Measurements from ENCODE around the gene ADAMTS4. TPM values are rescaled to one million over a fixed set of nuclear protein-coding genes. Genes with fewer than 3 reads are reported as not detected.

The ADAMTS4 gene
- total and polyA plus RNA-seq, 9 of the 15 experiments (the other 6 are each of a cell fraction or from before 2014, with no cell fraction given): 0.07 to 3.7 (median 0.41) TPM

GRCh38 chr1:161162806-161163205 is 36.0 kb downstream of the ADAMTS4 start:
- Histone ChIP-seq H3K9me1 (ENCODE audit: control insufficient read depth, insufficient read depth, low read length) (no peaks in the 10 kb centered on the region), H3K9ac (ENCODE audit: insufficient read depth in 1 of 2, low read depth in 2 of 2, low read length in 2 of 2) (peak overlapping the region; percentile 65 to 88; a peak in 3 of 4 replicates), H4K20me1 (replicated peaks; ENCODE audit: control insufficient read depth, insufficient read depth, low read length) (no peaks in the 10 kb centered on the region), H3K79me2 (ENCODE audit: control insufficient read depth, insufficient read depth, low read length) (peaks cover 66% of the 10 kb centered on the region), H3K9me3 (replicated peaks; ENCODE audit: control insufficient read depth, insufficient read depth, low read depth, low read length) (no peaks in the 10 kb centered on the region), H3K27ac (ENCODE audit: extremely low read depth, low read depth, low read length) (peak overlapping the region; percentile 78; the same call in 2 of the 3 replicates), H3K36me3 (ENCODE audit: control insufficient read depth, insufficient read depth, low read length) (peaks cover 60% of the 10 kb centered on the region), H2AFZ (ENCODE audit: low read depth, low read length) (no peak overlapping the region), H3K4me1 (replicated peaks in 1 of 2; ENCODE audit: control insufficient read depth in 2 of 2, insufficient read depth in 2 of 2, low read length in 2 of 2) (peaks cover 68 to 80% of the 10 kb centered on the region in 2 experiments), H3K4me3 (no peak overlapping the region), H3K27me3 (ENCODE audit: control insufficient read depth in 2 of 2, insufficient read depth in 2 of 2, low read length in 2 of 2) (no peaks in the 10 kb centered on the region), H3K4me2 (ENCODE audit: insufficient read depth, low read length) (peak overlapping the region; percentile 83)
- DNase-seq (ENCODE audit: extremely low read depth in 1 of 4, low spot score in 3 of 4): no peak
- in situ Hi-C loops (cut with MboI): no loop called here
- no TSS peak for BruUV-seq (replicated peaks)
- WGBS (ENCODE audit: insufficient coverage, low coverage, missing lambda C conversion rate): 91% methylated on average over 10 of the region's 10 CpGs
- ATAC-seq: no peak
- ChIA-PET POLR2A (interaction anchor here (0.6 to 1.7 kb wide), 4 partner anchors 9 to 232 kb away, joined by 3 to 12 read pairs (median 4); partner anchors contain the start of gene UFC1), CTCF (ENCODE audit: low intra/inter-chr PET ratio) (no interaction called here)
- intact Hi-C loops (cut with micrococcal nuclease): no loop called here
- no peak for TF ChIP-seq ARID1B (IDR thresholded peaks at IDR 0.05)
- FAIRE-seq: no peak

GRCh38 chr1:161162052-161162451 is 36.8 kb downstream of the ADAMTS4 start:
- ATAC-seq (peak; percentile 6), FAIRE-seq (peak; percentile 96), DNase-seq (ENCODE audit: extremely low read depth in 1 of 4, low spot score in 3 of 4) (peak in 3 of 4 experiments; percentile 23 to 90 (median 79))
- intact Hi-C loops (cut with micrococcal nuclease) (no loop called here), in situ Hi-C loops (cut with MboI) (no loop called here)
- Histone ChIP-seq H4K20me1 (replicated peaks; ENCODE audit: control insufficient read depth, insufficient read depth, low read length) (no peaks in the 10 kb centered on the region), H2AFZ (ENCODE audit: low read depth, low read length) (peak overlapping the region; percentile 51), H3K27me3 (ENCODE audit: control insufficient read depth in 2 of 2, insufficient read depth in 2 of 2, low read length in 2 of 2) (no peaks in the 10 kb centered on the region), H3K4me3 (peak overlapping the region; percentile 17), H3K9me3 (replicated peaks; ENCODE audit: control insufficient read depth, insufficient read depth, low read depth, low read length) (no peaks in the 10 kb centered on the region), H3K79me2 (ENCODE audit: control insufficient read depth, insufficient read depth, low read length) (peaks cover 59% of the 10 kb centered on the region), H3K4me2 (ENCODE audit: insufficient read depth, low read length) (peak overlapping the region; percentile 83), H3K9me1 (ENCODE audit: control insufficient read depth, insufficient read depth, low read length) (no peaks in the 10 kb centered on the region), H3K27ac (ENCODE audit: extremely low read depth, low read depth, low read length) (peak overlapping the region; percentile 78), H3K9ac (ENCODE audit: insufficient read depth in 1 of 2, low read depth in 2 of 2, low read length in 2 of 2) (peak overlapping the region; percentile 65 to 88), H3K36me3 (ENCODE audit: control insufficient read depth, insufficient read depth, low read length) (peaks cover 66% of the 10 kb centered on the region), H3K4me1 (replicated peaks in 1 of 2; ENCODE audit: control insufficient read depth in 2 of 2, insufficient read depth in 2 of 2, low read length in 2 of 2) (peaks cover 63 to 72% of the 10 kb centered on the region in 2 experiments)
- ChIA-PET CTCF (ENCODE audit: low intra/inter-chr PET ratio) (no interaction called here), POLR2A (interaction anchor here (0.6 to 1.7 kb wide), 8 partner anchors 8 to 174 kb away, joined by 3 to 12 read pairs (median 4); partner anchors contain the start of genes DEDD and UFC1)
- WGBS (ENCODE audit: insufficient coverage, low coverage, missing lambda C conversion rate): 1% methylated on average over 7 of the region's 7 CpGs
- BruUV-seq (replicated peaks): no TSS peak
- no peak for TF ChIP-seq COPS2 (conservative IDR thresholded peaks at IDR 0.05)
- no peak for TF ChIP-seq KLF16 (IDR thresholded peaks at IDR 0.05)
- no peak for TF ChIP-seq E4F1 (CRISPR knock-in tag; IDR thresholded peaks at IDR 0.05; ENCODE audit: borderline replicate concordance)
- 0 out of 2 replicates have a peak, but pooled peaks have one; percentile 66 for TF ChIP-seq MTA3 (IDR thresholded peaks at IDR 0.05; ENCODE audit: borderline replicate concordance)
- peak; percentile 51; the same call in 1 of the 2 replicates for TF ChIP-seq SMARCA4 (IDR thresholded peaks at IDR 0.05)
- no peak for TF ChIP-seq CBX2 (IDR thresholded peaks at IDR 0.05; ENCODE audit: insufficient read depth, low read length, poor library complexity, severe bottlenecking)
- no peak for TF ChIP-seq IFI16 (CRISPR knock-in tag; IDR thresholded peaks at IDR 0.05)
- TF ChIP-seq TAL1 (IDR thresholded peaks at IDR 0.05): peak; percentile 51
